ENCODE measurements around the gene MORC2.

MORC2 gene

GRCh38 chr22:30992565-30992964 lies 24.0 kb upstream of the MORC2 start:
- H3K4me3 ChIP-seq (replicated peaks; ENCODE audit: low read depth, low read length), result no peak overlapping the region
- no peak for DNase-seq (ENCODE audit: extremely low read depth, low read depth)
- no peak for TF ChIP-seq CTCF (IDR thresholded peaks at IDR 0.05; ENCODE audit: low read depth, low read length, missing control alignments)

GRCh38 chr22:30990690-30991089 lies 22.1 kb upstream of the MORC2 start:
- H3K4me3 ChIP-seq (replicated peaks; ENCODE audit: low read depth, low read length), result no peak overlapping the region
- no peak for TF ChIP-seq CTCF (IDR thresholded peaks at IDR 0.05; ENCODE audit: low read depth, low read length, missing control alignments)
- no peak for DNase-seq (ENCODE audit: extremely low read depth, low read depth)

- no peak for DNase-seq (ENCODE audit: extremely low read depth, low read depth)
- no peak overlapping the region for H3K4me3 ChIP-seq (replicated peaks; ENCODE audit: low read depth, low read length)
- no peak for TF ChIP-seq CTCF (IDR thresholded peaks at IDR 0.05; ENCODE audit: low read depth, low read length, missing control alignments)
Measured at GRCh38 chr22:30989474-30989873, 20.9 kb upstream of the MORC2 start.

GRCh38 chr22:30985561-30986208 lies 17.1 kb upstream of the MORC2 start:
- no peak for DNase-seq (ENCODE audit: extremely low read depth, low read depth)
- no peak for TF ChIP-seq CTCF (IDR thresholded peaks at IDR 0.05; ENCODE audit: low read depth, low read length, missing control alignments)
- no peak overlapping the region for H3K4me3 ChIP-seq (replicated peaks; ENCODE audit: low read depth, low read length)

GRCh38 chr22:30984317-30984716 lies 15.7 kb upstream of the MORC2 start:
- TF ChIP-seq CTCF (IDR thresholded peaks at IDR 0.05; ENCODE audit: low read depth, low read length, missing control alignments), result no peak
- DNase-seq (ENCODE audit: extremely low read depth, low read depth), result no peak
- no peak overlapping the region for H3K4me3 ChIP-seq (replicated peaks; ENCODE audit: low read depth, low read length)

- TF ChIP-seq CTCF (IDR thresholded peaks at IDR 0.05; ENCODE audit: low read depth, low read length, missing control alignments), result no peak
- no peak for DNase-seq (ENCODE audit: extremely low read depth, low read depth)
- H3K4me3 ChIP-seq (replicated peaks; ENCODE audit: low read depth, low read length), result no peak overlapping the region
Measured at GRCh38 chr22:30982512-30982911, 13.9 kb upstream of the MORC2 start.

- no peak overlapping the region for H3K4me3 ChIP-seq (replicated peaks; ENCODE audit: low read depth, low read length)
- no peak for TF ChIP-seq CTCF (IDR thresholded peaks at IDR 0.05; ENCODE audit: low read depth, low read length, missing control alignments)
- no peak for DNase-seq (ENCODE audit: extremely low read depth, low read depth)
Measured at GRCh38 chr22:30979932-30980331, 11.4 kb upstream of the MORC2 start.
